Astrocyte (in vitro differentiated cells and primary cell): Measurements from ENCODE around the gene FAM13A. TPM values are rescaled to one million over a fixed set of nuclear protein-coding genes. Genes with fewer than 3 reads are reported as not detected.

ENCODE experiments used
- DNase-seq: peaks from one replicate; pipeline ENCODE4 v3.0.0-alpha.2; 2010; ENCODE audit warnings: low read depth
- FAIRE-seq: peaks from 2 replicates; lab custom pipeline; 2011; peaks lifted over from hg19 to GRCh38; lab: Jason Lieb, UNC
- H2AFZ ChIP-seq: 2 replicates; pipeline ENCODE4 v1.6.0; 2012; ENCODE audit warnings: low read depth, low read length, inconsistent platforms
- H3K27ac ChIP-seq: 2 replicates; pipeline ENCODE4 v1.5.1; 2011; ENCODE audit warnings: low read depth, low read length, inconsistent platforms
- H3K27me3 ChIP-seq: 2 replicates; pipeline ENCODE4 v1.6.0; 2011; ENCODE audit warnings: low read length, inconsistent platforms; ENCODE audit not compliant: insufficient read depth
- H3K36me3 ChIP-seq: 2 replicates; pipeline ENCODE4 v1.5.1; 2011; ENCODE audit warnings: low read length, inconsistent platforms; ENCODE audit not compliant: insufficient read depth
- H3K4me1 ChIP-seq: 2 replicates; pipeline ENCODE4 v1.5.1; 2011; ENCODE audit warnings: low read length, inconsistent platforms; ENCODE audit not compliant: insufficient read depth
- H3K4me2 ChIP-seq: 2 replicates; pipeline ENCODE4 v1.6.0; 2012; ENCODE audit warnings: low read length, inconsistent platforms
- H3K4me3 ChIP-seq: 2 replicates; pipeline ENCODE4 v1.5.1; 2011; ENCODE audit warnings: low read depth, mild to moderate bottlenecking, low read length, inconsistent platforms; ENCODE audit not compliant: insufficient read depth
- H3K79me2 ChIP-seq: 2 replicates; pipeline ENCODE4 v1.6.0; 2012; ENCODE audit warnings: mild to moderate bottlenecking, low read length, inconsistent platforms; ENCODE audit not compliant: insufficient read depth
- H3K9ac ChIP-seq: 2 replicates; pipeline ENCODE4 v1.6.0; 2012; ENCODE audit warnings: mild to moderate bottlenecking, low read length, inconsistent platforms
- H3K9me3 ChIP-seq: 2 replicates; pipeline ENCODE4 v1.5.1; 2012; ENCODE audit warnings: low read depth, mild to moderate bottlenecking, low read length, inconsistent platforms; ENCODE audit not compliant: insufficient read depth
- H4K20me1 ChIP-seq: 2 replicates; pipeline ENCODE4 v1.6.0; 2012; ENCODE audit warnings: low read length, inconsistent platforms; ENCODE audit not compliant: insufficient read depth
- H3K27ac Mint-ChIP-seq: one replicate; pipeline ENCODE4 v1.8.0; 2021; ENCODE audit warnings: mild to moderate bottlenecking, mixed read lengths; ENCODE audit not compliant: unreplicated experiment
- H3K27me3 Mint-ChIP-seq: one replicate; pipeline ENCODE4 v1.8.0; 2021; ENCODE audit warnings: low read depth, mixed read lengths; ENCODE audit not compliant: unreplicated experiment
- H3K36me3 Mint-ChIP-seq: one replicate; pipeline ENCODE4 v1.8.0; 2021; ENCODE audit warnings: low read depth, mixed read lengths; ENCODE audit not compliant: unreplicated experiment
- H3K4me1 Mint-ChIP-seq: one replicate; pipeline ENCODE4 v1.8.0; 2021; ENCODE audit warnings: low read depth, mixed read lengths; ENCODE audit not compliant: unreplicated experiment
- H3K4me3 Mint-ChIP-seq: one replicate; pipeline ENCODE4 v1.8.0; 2021; ENCODE audit warnings: mild to moderate bottlenecking, moderate library complexity, mixed read lengths; ENCODE audit not compliant: unreplicated experiment
- H3K9me3 Mint-ChIP-seq: one replicate; pipeline ENCODE4 v1.8.0; 2021; ENCODE audit warnings: mild to moderate bottlenecking, mixed read lengths; ENCODE audit not compliant: unreplicated experiment
- CTCF ChIP-seq: IDR thresholded peaks from 2 replicates; pipeline ENCODE4 v1.5.1; 2011; ENCODE audit warnings: low read depth, mild to moderate bottlenecking, inconsistent platforms, low read length, moderate library complexity; ENCODE audit not compliant: insufficient read depth
- EZH2 ChIP-seq: IDR thresholded peaks from 2 replicates; pipeline ENCODE4 v1.6.1; 2012; ENCODE audit warnings: mild to moderate bottlenecking, low read length, inconsistent platforms; ENCODE audit not compliant: insufficient read depth
- total RNA-seq: library from RNA; stranded (reverse); gene quantifications from 2 replicates; pipeline ENCODE4 v1.2.1, GENCODE V29; 2021

Gene FAM13A
- total RNA-seq, 1 donor from 2014 or later, result 12.0 TPM

GRCh38 chr4:88750369-88750768 is 306.6 kb downstream of the FAM13A start:
- no peaks in the 10 kb centered on the region for H3K9me3 Mint-ChIP-seq
- no peak for DNase-seq
- no peaks in the 10 kb centered on the region for H3K79me2 ChIP-seq

DNA sequence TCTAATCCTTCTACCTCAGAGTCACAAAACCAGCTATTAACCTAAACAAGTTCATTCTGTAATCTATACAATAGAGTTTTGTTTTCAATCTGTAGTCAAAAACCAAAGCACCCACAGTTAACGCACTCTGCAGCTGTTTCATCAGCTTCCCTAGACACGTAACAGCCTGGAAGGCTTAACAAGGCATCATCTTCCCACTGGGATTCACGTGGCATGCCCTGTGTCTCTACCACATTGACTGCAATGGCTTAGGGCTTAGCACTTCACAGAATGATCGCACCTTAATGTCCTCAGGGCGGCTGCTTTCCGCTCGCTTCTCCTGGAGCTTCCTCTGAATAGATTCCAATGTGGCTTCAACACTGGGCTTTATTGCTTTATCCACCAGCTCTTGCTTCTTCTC is 309.6 kb downstream of the FAM13A start:
- Histone ChIP-seq H3K4me2 (no peak overlapping the region), H3K27me3 (no peaks in the 10 kb centered on the region), H3K4me1 (peaks cover 15% of the 10 kb centered on the region), H3K36me3 (peaks cover 16% of the 10 kb centered on the region), H4K20me1 (no peaks in the 10 kb centered on the region), H3K27ac (no peak overlapping the region), H3K4me3 (no peak overlapping the region), H2AFZ (no peak overlapping the region), H3K79me2 (no peaks in the 10 kb centered on the region), H3K9me3 (no peaks in the 10 kb centered on the region), H3K9ac (no peak overlapping the region)
- TF ChIP-seq CTCF (no peak), EZH2 (no peak)
- Mint-ChIP-seq H3K27ac (no peak overlapping the region), H3K36me3 (peaks cover 27% of the 10 kb centered on the region), H3K4me3 (no peak overlapping the region), H3K4me1 (peaks cover 27% of the 10 kb centered on the region), H3K27me3 (no peaks in the 10 kb centered on the region), H3K9me3 (no peaks in the 10 kb centered on the region)
- no peak for FAIRE-seq
- no peak for DNase-seq

More at GRCh38 chr4:88750369-88750768, 306.6 kb downstream of the FAM13A start:
- no peak for TF ChIP-seq EZH2
- no peak for TF ChIP-seq CTCF
- Histone ChIP-seq H3K4me1 (no peaks in the 10 kb centered on the region), H3K9ac (no peak overlapping the region), H4K20me1 (no peaks in the 10 kb centered on the region), H3K27ac (no peak overlapping the region), H3K36me3 (peaks cover 16% of the 10 kb centered on the region), H3K4me2 (no peak overlapping the region), H3K4me3 (no peak overlapping the region), H3K9me3 (no peaks in the 10 kb centered on the region), H3K27me3 (no peaks in the 10 kb centered on the region), H2AFZ (no peak overlapping the region)
- no peak for FAIRE-seq
- Mint-ChIP-seq H3K27ac (no peak overlapping the region), H3K4me1 (peaks cover 3% of the 10 kb centered on the region), H3K27me3 (no peaks in the 10 kb centered on the region), H3K36me3 (peaks cover 27% of the 10 kb centered on the region), H3K4me3 (no peak overlapping the region)

DNA sequence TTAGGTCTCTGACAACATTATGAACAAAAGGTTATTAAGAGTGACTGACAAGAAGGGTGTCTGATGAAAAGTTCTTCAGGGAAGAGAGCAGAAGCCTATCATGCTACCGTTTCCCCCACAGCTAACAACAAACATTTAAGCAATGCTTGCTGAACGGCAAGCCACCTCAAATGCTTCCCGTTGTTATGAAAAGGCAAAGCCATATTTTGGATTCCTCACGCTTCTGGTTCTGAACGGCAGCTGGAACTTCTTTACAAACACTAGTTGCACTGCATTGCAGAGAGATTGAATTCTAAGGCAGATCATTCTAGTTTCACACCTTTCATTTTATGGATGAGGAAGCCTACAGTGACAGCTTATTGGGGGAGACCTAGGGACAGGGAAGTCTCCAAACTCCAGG is 310.8 kb downstream of the FAM13A start:
- DNase-seq, result no peak
- H3K4me2 ChIP-seq, result no peak overlapping the region
- H3K27me3 Mint-ChIP-seq, result no peaks in the 10 kb centered on the region

More for the DNA sequence above, 310.8 kb downstream of the FAM13A start:
- Histone ChIP-seq H3K27ac (no peak overlapping the region), H3K4me3 (no peak overlapping the region), H3K36me3 (peaks cover 16% of the 10 kb centered on the region), H3K9me3 (no peaks in the 10 kb centered on the region), H3K9ac (no peak overlapping the region), H3K27me3 (no peaks in the 10 kb centered on the region), H2AFZ (no peak overlapping the region), H3K4me1 (peaks cover 15% of the 10 kb centered on the region), H4K20me1 (no peaks in the 10 kb centered on the region), H3K79me2 (no peaks in the 10 kb centered on the region)
- TF ChIP-seq CTCF (no peak), EZH2 (no peak)
- Mint-ChIP-seq H3K9me3 (no peaks in the 10 kb centered on the region), H3K27ac (no peak overlapping the region), H3K4me3 (no peak overlapping the region), H3K36me3 (peaks cover 28% of the 10 kb centered on the region), H3K4me1 (peaks cover 29% of the 10 kb centered on the region)
- FAIRE-seq, result no peak
